Bone marrow (tissue), 2 donors: ENCODE results near the gene HNRNPAB.
"Not testable (repeated sequence)": the region's sequence is repeated elsewhere in the genome, so short reads cannot be mapped to it uniquely, and the experiment has no call there.

Source experiments
- DNase-seq, 2 donors: peaks; one replicate each; lab custom pipeline; 2025; lab: John Stamatoyannopoulos, UW

The HNRNPAB gene

GRCh38 chr5:178212241-178213002, 8.1 kb downstream of the HNRNPAB start:
- DNase-seq = no peak

- no peak for DNase-seq
Observed at GRCh38 chr5:178213003-178213461, 8.7 kb downstream of the HNRNPAB start.

GRCh38 chr5:178213748-178214151, 9.4 kb downstream of the HNRNPAB start:
- no peak for DNase-seq

- no peak for DNase-seq
Observed at GRCh38 chr5:178214160-178214803, 9.9 kb downstream of the HNRNPAB start.

GRCh38 chr5:178215280-178216002, 11.1 kb downstream of the HNRNPAB start:
- DNase-seq = no peak

GRCh38 chr5:178216088-178216534, 11.8 kb downstream of the HNRNPAB start:
- no peak for DNase-seq

- no peak for DNase-seq
Observed at GRCh38 chr5:178216779-178217178, 12.4 kb downstream of the HNRNPAB start.

- DNase-seq = no peak
Observed at GRCh38 chr5:178218237-178218776, 14.0 kb downstream of the HNRNPAB start.

GRCh38 chr5:178218827-178219226, 14.5 kb downstream of the HNRNPAB start:
- DNase-seq = no peak

GRCh38 chr5:178221282-178221681, 16.9 kb downstream of the HNRNPAB start:
- no peak for DNase-seq

- DNase-seq = no peak
Observed at GRCh38 chr5:178221853-178222252, 17.5 kb downstream of the HNRNPAB start.

GRCh38 chr5:178222292-178222691, 18.0 kb downstream of the HNRNPAB start:
- no peak for DNase-seq

GRCh38 chr5:178223196-178223773, 19.0 kb downstream of the HNRNPAB start:
- no peak for DNase-seq

GRCh38 chr5:178223828-178224335, 19.5 kb downstream of the HNRNPAB start:
- no peak for DNase-seq

GRCh38 chr5:178224403-178224802, 20.1 kb downstream of the HNRNPAB start:
- no peak for DNase-seq

GRCh38 chr5:178225174-178225573, 20.8 kb downstream of the HNRNPAB start:
- DNase-seq = no peak

GRCh38 chr5:178227138-178227659, 22.9 kb downstream of the HNRNPAB start:
- no peak for DNase-seq

- DNase-seq = no peak
Observed at GRCh38 chr5:178227929-178228328, 23.6 kb downstream of the HNRNPAB start.

GRCh38 chr5:178228609-178229008, 24.3 kb downstream of the HNRNPAB start:
- DNase-seq = no peak

GRCh38 chr5:178229111-178229510, 24.8 kb downstream of the HNRNPAB start:
- not testable (repeated sequence) for DNase-seq

- no peak for DNase-seq
Observed at GRCh38 chr5:178229861-178230260, 25.5 kb downstream of the HNRNPAB start.
